NCI-H510A (cell line): ENCODE results near the gene TNN.
"Not testable (repeated sequence)": the region's sequence is repeated elsewhere in the genome, so short reads cannot be mapped to it uniquely, and the experiment has no call there.

Experiments used
- DNase-seq: peaks from one replicate; lab custom pipeline; 2025; lab: John Stamatoyannopoulos, UW

TNN gene

GRCh38 chr1:175070818-175071217, 3.2 kb downstream of the TNN start:
- no peak for DNase-seq

- no peak for DNase-seq
Measured at GRCh38 chr1:175071276-175071943, 3.8 kb downstream of the TNN start.

DNA sequence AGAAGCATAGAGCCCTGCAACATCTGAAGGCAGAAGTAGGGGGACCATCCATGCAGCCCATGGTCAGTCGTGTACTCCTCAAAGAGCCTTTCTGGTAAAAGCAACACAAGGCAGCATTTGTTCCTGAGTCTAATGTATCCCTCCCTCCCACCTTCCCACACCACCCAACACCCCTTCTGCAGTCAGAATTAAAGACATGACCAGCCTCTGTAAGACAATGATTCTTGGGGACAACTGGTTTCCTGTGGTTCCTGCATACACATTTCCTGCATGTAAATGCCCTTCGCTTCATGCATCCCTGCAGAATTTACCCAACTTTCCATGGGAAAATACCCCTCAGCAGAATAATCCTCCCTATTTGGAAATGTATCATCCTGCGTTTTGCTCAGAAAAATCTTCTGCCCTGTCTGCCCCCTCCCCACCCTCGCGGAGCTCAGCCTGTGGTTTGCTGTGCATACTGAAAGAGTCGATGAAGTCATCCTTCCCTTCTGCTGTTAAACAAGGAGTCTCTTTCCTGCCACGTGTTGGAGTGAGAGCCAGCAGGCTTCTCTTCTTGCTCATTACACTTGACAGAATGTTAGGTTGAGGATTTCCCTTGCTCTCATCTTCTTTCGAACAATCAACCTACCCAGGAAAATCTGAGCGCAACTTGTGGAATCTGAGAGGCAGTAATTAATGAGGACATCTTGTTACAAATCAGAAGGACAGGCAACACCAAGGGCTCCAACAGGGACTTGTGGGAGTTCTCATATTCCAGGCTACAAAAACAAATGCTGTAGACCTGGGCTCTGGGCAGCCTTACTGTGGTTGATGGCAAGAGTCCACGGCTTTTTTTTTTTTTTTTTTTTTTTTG, 4.7 kb downstream of the TNN start:
- peak; percentile 3 for DNase-seq

- no peak for DNase-seq
Measured at GRCh38 chr1:175073061-175073460, 5.4 kb downstream of the TNN start.

DNA sequence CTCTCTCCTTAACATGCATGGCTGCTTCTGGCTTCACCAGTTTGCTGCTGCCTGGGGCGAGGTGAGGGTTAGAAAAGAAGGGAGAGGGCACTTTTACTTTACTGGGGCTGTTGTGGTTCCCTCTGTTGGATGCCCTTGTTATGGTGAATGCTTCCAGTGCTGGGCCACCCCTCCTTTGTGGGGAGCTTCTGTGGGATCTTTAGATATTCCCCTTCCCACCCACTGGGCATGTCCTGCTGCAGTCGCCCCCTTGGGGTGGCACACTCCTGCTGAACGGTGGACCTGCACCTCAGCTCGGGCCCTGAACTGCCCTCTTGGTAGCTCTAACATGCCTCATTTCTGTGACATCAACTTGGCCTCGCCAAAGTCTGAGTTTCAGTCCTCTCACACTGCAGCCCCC, 6.0 kb downstream of the TNN start:
- DNase-seq = no peak

- DNase-seq = no peak
Measured at GRCh38 chr1:175075572-175076568, 8.2 kb downstream of the TNN start.

- DNase-seq = no peak
Measured at GRCh38 chr1:175077356-175078030, 9.9 kb downstream of the TNN start.

GRCh38 chr1:175078629-175079028, 11.0 kb downstream of the TNN start:
- no peak for DNase-seq

GRCh38 chr1:175079338-175079737, 11.7 kb downstream of the TNN start:
- DNase-seq = no peak

- no peak for DNase-seq
Measured at GRCh38 chr1:175080030-175080429, 12.4 kb downstream of the TNN start.

DNA sequence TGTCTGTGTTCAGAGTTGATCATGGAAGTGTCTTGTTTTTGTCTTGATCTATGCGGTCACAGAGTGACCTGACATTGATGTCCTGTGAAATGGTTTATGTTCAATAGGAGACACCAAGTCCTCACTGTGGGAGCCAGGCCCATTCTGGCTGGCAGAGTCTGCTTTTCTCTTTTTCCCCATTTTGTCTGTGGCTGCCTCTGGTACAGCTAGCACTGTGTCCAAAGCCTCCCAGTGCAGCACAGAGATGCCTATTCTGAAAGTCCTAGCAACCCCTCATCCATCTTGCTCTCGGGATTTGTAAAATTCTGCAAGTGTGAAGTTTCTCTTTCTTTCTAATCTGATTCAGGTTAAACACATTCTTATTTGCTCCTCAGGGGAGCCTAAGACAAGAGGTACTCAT, 14.3 kb downstream of the TNN start:
- DNase-seq = no peak

DNA sequence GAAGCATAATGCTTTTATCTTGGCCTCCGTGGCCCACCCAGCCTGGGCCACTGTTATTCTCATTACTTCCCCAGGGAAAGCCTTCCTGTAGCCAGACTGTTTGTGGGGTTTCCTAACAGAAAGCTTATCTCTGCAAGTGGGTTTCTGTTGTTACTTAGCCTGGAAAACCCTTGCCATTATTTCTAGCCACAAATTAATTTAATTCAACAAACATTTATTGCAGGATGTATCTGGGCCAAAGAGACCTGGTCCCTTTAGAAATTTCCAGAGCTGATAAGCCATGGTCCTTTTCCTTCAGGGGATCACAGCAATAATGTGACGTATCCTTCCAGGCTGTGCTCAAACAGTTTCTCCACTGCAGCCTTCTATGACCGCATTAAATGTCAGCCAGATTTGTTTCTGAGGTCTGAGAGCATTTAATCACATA, 20.9 kb downstream of the TNN start:
- no peak for DNase-seq

GRCh38 chr1:175089136-175089718, 21.6 kb downstream of the TNN start:
- DNase-seq = no peak

- DNase-seq = no peak
Measured at GRCh38 chr1:175090780-175091179, 23.1 kb downstream of the TNN start.

- DNase-seq = no peak
Measured at GRCh38 chr1:175094626-175095025, 27.0 kb downstream of the TNN start.

DNA sequence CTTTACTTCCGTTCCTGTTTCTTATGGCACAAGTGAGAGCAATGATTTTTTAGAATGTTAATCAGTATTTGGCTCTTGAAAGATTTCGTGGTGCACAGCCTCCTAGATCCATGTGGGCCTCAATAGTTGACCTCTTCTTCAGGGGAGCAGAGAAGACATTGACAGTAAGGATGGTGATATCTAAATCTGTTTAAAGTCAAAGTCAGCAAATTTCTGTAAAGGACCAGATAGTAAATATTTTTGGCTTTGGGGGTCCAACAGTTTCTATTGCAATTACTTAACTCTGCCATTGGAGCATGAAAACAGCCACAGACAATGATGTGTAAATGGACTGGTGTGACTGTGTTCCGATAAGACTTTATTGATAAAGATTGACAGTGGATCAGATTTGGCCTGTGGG, 27.4 kb downstream of the TNN start:
- no peak for DNase-seq

GRCh38 chr1:175095978-175096607, 28.5 kb downstream of the TNN start:
- no peak for DNase-seq

GRCh38 chr1:175097361-175097760, 29.7 kb downstream of the TNN start:
- DNase-seq = no peak

DNA sequence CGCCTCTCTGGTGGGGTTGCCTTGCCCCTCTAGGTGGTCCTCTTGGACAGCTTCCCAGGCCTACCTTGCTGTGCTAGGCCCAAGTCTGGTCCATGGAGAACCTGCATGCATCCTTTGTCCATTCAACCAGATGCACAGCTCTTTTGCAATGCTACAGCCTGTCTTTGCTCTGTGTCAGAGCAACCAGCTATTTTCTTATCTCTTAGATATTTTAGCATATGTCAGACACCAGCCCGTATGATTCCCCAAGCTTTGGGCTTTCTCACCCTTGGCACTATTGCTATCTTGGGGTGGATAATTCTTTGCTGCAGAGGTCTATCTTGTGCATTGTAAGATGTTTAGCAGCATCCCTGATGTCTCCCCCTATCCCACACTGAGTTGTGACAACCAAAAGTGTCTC, 32.3 kb downstream of the TNN start:
- no peak for DNase-seq

GRCh38 chr1:175102166-175102565, 34.5 kb downstream of the TNN start:
- not testable (repeated sequence) for DNase-seq

GRCh38 chr1:175106536-175106935, 38.9 kb downstream of the TNN start:
- not testable (repeated sequence) for DNase-seq
